H7 (cell line): Measurements from ENCODE around the gene F11R. TPM values are rescaled to one million over a fixed set of nuclear protein-coding genes. Genes with fewer than 3 reads are reported as not detected.
A peak's percentile ranks its signal among the peaks of the same experiment; 100 is the strongest.

Source experiments
- DNase-seq: peaks from one replicate; pipeline ENCODE4 v3.0.0; 2012
- H3K27me3 ChIP-seq: 2 replicates; pipeline ENCODE4 v1.6.0; 2011; ENCODE audit warnings: mild to moderate bottlenecking, low read length; ENCODE audit not compliant: control insufficient read depth, insufficient read depth
- H3K36me3 ChIP-seq: replicated peaks from 2 replicates; pipeline ENCODE4 v1.5.1; 2011; ENCODE audit warnings: low read length; ENCODE audit not compliant: control insufficient read depth, insufficient read depth
- H3K4me3 ChIP-seq: 2 replicates; pipeline ENCODE4 v1.5.1; 2011; ENCODE audit warnings: low read depth, mild to moderate bottlenecking, control low read depth, low read length, moderate library complexity; ENCODE audit not compliant: insufficient read depth
- total RNA-seq: library from RNA; depleted of rRNA; stranded (reverse); fragments of >200 nt; shearing (Covaris generic); gene quantifications from 2 replicates; pipeline ENCODE4 v1.2.3, GENCODE V29; 2014

Gene F11R
- total RNA-seq, 1 experiment from 2014 or later: 211 TPM

DNA sequence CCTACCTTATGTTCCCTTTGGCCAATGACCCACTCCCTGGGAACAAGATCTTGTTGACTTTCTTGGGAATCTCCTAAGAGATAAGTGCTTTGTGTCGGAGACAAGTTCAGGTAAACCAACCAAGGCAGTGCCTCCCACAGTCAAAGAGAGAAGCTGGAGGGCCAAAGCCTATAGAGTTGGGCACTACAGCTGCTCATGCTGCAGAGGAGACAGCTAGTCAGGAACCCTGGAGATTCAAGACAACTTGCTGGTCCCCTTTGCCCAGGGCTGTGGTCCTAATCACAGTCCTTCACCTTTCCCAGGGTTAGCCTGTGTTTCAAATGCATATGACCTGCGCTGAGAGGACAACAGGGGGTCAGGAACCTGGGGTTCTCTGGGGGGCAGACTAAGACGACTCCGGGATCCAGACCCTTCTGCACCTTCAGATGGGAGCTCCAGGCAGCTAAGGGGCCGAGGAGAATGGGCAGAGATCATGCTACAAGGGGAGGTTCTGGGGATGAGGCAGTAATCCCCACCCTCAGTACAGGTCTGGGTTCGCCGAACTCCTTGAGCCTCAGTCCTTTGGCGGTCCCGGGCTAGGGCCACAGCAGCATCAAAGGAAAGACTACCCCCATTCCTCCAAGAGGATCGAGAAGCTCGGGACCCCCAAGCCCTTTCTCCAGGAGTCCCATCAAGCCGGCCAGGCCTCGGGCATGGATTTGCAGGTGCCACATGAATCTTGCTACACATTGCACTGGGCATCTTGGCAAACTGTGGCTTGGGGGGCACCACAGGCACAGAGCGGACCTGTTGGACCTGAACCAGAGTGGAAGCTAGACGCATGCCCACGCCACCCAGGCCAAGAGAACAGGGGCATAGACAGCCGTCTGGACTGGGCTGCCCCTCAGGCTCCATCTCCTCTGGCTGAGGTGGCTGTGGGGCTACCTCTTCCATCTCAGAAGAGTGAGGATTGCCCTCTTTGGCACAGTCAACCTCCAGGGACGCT is 26.8 kb upstream of the F11R start:
- Histone ChIP-seq H3K27me3 (peaks cover 2% of the 10 kb centered on the region; the same call in 1 of the 2 replicates), H3K4me3 (no peak overlapping the region), H3K36me3 (peaks cover under 1% of the 10 kb centered on the region; the same call in 1 of the 2 replicates)
- no peak for DNase-seq

DNA sequence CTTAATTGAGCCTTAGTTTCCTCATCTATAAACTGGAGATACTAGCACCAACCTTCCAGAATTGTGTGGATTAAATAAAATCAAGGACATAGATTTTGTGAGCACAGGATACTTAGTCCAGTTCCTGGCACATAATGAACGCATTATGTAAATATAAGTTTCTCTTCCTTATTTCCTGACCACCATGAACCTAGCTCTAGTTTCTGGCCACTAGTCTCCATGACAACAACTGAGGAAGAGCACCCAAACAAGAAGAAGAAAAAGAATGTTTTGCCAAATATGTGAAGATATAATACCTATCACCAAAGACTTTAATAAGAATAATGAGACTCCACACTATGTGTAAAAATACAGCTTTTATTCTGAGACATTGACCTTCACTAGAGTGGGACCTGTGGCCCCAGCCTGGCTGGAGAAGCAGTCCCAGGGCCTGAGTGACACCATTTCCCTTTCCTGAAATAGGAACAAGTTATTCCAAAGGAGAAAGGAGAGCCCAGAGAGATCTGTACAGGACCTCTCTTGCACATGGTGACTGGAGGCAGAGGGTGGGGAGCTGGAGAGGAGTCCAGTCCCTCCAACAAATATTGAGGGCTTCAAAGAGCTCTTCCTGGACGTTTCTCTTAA is 25.8 kb upstream of the F11R start:
- Histone ChIP-seq H3K4me3 (peak overlapping the region; percentile 95; the same call in 1 of the 2 replicates), H3K36me3 (peaks cover 5% of the 10 kb centered on the region), H3K27me3 (peaks cover 2% of the 10 kb centered on the region; the same call in 1 of the 2 replicates)
- no peak for DNase-seq

DNA sequence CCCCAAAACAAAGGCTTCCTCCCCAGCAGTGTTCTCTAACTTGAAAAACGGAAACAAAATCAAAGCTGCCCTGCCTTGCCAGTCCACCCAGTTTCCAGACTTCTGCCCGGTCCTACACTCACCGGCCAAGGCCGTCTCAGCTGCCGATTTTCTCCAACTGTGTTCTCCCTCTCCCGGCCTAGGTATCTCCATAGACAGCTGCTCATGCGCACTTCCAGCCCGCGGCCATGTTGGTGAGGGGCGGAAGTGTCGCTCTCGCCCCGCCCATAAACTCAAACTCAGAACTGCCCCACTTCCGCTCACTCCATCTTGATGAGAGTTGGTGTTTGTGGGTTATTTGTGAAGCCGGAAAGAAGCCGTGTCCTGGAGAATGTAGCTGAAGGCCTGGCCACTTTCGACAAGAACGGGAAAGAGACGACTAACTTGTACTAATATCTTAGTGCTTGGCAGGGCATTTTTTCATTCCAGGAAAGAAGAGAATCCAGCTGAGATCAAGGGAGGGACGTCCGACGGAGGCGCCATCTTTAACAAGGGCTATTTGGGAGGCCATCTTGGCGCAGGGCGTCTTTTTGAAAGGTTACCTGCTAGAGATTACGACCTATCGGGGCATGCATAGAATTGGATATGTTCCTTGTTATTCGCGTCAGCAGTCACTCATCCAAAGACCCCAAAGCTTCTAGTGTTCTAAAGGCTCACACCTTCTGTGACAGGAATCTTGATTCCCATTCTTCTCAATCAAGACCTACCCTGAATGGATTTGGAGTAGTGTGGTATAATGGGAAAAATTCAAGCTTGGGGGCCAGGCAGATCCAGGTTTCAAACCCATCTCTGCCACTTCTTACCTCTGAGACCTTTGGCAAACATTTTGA is 25.0 kb upstream of the F11R start, which contains the start of gene USF1:
Gene USF1, minus strand, starts transcription at position 242 of the 869 bp plus-strand sequence. CDS start 2,702 bp downstream, outside the sequence.
- H3K4me3 ChIP-seq: peak within 1 kb of the TSS; percentile 95
- peaks cover 2% of the 10 kb centered on the region; the same call in 1 of the 2 replicates for H3K27me3 ChIP-seq
- peaks cover 8% of the 10 kb centered on the region for H3K36me3 ChIP-seq
- DNase-seq: peak; percentile 95

DNA sequence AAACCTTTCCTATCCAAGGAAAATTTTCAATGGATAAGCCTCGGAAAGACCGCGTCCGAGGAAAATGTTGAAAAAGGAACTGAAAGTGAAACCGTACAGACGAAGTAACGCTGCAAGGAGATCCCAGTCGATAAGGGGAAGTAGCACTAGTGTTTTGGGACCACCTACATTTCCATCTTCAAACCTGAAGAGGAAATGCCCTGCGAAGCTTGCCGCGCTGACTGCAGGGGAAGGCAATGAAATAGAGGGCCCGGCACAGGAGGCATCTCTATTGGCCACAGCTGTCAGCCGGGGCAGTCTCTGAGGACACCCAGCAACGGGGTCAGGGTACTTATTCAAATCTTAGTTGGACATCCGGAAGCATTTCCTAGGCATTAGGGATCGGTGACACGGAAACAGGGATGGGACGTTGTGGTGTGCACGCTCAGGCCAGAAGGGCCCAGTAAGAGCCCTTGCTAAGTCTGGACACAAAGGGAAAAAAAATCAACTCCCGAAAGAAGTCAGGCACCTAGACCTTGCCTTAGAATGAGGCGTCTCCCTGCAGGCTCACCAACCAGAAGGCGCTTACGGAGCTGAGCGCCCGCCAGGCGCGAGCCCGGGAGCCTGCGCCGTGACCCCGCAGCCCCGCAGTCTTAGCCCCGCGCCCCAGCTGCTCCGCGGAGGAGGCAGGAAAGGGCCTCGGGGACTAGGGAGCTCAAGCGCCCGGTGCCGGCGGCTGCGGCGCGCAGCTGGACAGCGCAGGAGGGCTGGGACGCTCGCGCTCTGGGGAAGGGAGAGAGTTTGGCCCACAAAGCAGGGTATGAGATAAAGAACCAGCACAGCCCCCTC is 24.2 kb upstream of the F11R start:
- H3K4me3 ChIP-seq: peak overlapping the region; percentile 95
- DNase-seq: peak; percentile 82
- H3K27me3 ChIP-seq: peaks cover 2% of the 10 kb centered on the region; the same call in 1 of the 2 replicates
- H3K36me3 ChIP-seq: peaks cover 15% of the 10 kb centered on the region

DNA sequence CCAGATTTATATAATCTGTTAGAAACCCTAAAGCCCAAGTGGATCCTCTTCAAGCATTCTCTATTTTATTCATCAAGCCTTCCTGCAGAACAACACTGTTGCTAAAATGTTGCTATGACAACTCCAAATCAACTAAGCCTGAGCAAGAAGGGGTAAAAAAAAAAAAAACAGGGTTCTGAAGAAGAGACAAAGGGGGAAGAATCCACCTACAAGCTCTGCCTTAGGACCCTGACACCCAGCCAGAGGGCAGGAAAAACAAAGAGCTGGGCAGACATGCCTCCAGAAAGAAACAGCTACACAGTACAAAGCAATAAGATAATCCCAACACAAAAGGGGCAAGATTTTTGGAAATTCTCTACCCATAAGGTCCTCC is 23.6 kb upstream of the F11R start:
- Histone ChIP-seq H3K36me3 (peaks cover 21% of the 10 kb centered on the region), H3K27me3 (peaks cover 2% of the 10 kb centered on the region; the same call in 1 of the 2 replicates), H3K4me3 (peak overlapping the region; percentile 95)
- no peak for DNase-seq

DNA sequence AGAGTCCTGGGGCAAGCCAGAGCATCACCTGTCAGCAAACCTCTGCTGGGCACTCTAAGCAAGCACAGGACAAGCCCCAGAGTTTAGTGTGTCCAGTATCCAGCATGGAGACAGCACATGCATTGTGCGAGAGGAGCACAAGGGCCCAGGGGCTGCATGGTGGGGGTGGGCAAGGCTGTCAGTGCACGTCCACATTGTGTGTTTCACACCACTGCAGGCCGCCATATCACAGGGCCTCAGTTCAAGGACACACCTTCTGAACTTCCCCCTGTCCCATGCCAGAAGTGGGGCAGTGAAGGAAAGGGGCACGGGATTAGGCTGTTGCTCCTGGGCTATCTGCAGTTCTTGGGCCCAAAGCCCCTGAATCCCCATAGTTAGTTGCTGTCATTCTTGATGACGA is 18.6 kb upstream of the F11R start:
- DNase-seq: no peak
- H3K36me3 ChIP-seq: peaks cover 23% of the 10 kb centered on the region
- H3K27me3 ChIP-seq: no peaks in the 10 kb centered on the region
- no peak overlapping the region for H3K4me3 ChIP-seq

DNA sequence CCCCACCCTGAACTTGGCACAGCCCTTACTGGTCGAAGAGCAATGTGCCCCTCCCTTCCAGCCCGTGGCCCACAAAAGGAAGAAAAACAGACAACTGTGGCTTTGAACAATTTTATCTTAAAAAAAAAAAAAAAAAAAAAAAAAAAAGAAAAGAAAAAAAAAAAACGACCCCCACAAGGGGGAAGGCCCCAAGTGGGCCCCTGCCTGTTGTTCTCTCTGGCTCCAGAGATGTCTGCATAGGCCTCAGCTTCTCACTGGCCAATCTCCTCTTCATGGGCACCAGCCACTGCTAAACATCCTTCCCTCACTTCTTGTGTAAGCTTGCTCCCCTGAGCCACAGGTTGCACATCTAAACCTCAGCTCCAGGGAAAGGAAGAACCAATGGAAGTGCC is 18.2 kb upstream of the F11R start:
- Histone ChIP-seq H3K36me3 (peaks cover 23% of the 10 kb centered on the region), H3K4me3 (peak overlapping the region; percentile 90), H3K27me3 (no peaks in the 10 kb centered on the region)
- no peak for DNase-seq

DNA sequence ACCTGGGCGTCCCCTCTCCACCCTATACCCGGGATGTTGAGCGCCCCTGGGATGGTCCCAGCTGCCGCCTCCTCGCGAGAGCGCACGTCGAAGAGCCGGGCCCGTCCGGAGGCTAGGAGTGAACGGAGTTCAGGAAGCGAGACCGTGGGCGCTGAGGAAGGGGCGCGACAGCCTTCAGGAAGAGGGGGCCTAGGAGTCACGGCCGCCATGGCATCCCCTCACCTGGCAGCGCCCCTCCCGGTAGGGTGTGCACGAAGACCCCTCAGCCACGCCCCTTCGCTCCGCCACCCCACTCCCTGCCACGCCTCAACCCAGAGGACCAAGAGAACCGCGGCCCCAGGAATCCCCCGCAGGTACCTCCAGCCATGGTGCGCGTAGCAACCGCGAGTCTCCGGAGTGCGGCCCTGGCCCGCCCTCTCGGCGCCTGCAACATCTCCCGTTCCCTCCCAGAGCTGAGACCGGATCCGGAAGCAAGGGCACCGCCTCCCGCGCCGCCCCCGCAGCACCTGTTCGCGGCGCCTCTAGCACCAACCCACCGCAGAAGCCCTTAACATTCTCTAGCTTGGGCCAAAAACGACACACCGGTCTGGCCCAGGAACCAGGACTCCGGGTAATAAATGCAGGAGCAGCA is 17.7 kb upstream of the F11R start, which contains the start of gene TSTD1:
Gene TSTD1, minus strand, starts transcription at position 442 of the 631 bp plus-strand sequence. Its CDS starts 75 bp downstream, at position 367.
- H3K36me3 ChIP-seq: peaks cover 23% of the 10 kb centered on the region
- DNase-seq: peak; percentile 92
- H3K4me3 ChIP-seq: peak within 1 kb of the TSS; percentile 90
- H3K27me3 ChIP-seq: no peaks in the 10 kb centered on the region

DNA sequence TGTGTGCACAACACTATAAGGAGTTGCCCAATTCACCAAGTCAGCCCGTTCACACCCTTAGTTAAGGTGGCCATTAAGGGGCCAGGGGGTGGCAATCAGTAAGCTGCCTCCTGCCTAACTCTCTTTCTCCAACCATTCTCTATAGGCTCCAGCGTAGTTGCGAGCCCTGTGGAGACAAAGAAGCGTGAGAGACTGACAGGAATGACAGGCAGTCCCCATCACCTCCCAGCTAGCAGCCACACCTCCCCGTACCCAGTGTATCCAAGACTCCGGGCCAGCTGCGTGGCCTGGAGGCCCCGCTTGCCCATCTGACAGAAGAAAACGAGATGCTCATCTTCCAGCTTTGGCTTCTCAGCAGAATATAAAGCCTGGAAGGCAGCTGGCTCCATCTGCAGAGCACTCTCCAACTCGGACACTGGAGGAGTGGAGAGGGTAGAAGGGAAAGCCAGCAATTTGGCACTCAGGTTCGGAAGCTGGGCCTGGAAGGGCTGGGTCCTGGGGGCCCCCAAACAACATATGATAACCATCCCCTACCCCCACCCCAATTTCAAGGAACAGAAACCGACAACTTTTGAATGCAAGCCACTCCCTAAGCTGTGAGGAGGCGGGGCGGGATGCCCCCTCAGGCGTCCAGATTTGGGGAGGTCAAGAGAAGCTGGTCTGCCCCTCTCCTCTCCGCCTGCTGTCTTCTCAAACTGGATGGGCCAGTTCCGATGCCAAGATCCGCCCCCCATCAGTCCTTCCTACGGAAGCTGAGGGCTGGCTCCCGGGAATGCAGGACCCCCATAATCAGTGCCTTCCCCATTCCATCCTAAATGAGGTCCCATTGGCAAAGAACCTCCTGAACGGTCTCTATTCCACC is 16.9 kb upstream of the F11R start:
- no peaks in the 10 kb centered on the region for H3K27me3 ChIP-seq
- peak; percentile 51 for DNase-seq
- peak overlapping the region; percentile 90 for H3K4me3 ChIP-seq
- peaks cover 23% of the 10 kb centered on the region for H3K36me3 ChIP-seq

DNA sequence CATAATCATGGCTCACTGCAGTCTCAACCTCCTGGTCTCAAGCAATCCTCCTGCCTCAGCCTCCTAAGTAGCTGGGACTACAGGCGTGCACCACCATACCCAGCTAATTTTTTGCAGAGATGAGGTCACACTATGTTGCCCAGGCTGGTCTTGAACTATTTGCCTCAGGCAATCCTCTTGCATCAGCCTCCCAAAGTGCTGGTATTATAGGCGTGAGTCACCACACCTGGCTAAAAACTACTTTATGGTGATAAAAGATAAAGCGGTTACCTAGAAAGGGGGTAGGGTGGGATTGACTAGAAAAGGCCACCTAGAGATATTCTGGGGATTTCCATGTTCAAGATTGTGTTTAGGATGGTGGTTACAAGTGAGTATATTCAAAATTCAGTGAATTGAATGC is 12.8 kb upstream of the F11R start:
- Histone ChIP-seq H3K36me3 (no peaks in the 10 kb centered on the region; the same call in 1 of the 2 replicates), H3K4me3 (no peak overlapping the region), H3K27me3 (no peaks in the 10 kb centered on the region)
- DNase-seq: no peak

DNA sequence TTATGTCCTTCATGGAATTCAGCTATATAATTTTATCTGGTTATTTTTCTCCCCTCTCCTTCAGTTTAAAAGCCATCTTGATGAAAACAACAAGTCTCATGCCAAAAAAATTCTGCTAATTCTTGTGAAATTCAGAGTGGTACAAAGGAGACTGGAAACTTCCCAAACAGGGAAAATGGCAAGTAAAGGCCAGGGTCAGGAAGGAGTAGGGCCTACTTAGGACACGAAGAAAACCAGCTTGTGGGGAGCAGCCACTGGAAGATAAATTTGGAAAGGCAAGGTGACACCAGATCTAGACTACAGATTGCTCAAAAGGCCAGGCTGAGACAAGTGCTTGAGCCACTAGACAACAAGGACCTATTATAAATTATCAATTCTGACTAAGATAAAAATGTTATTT is 11.5 kb upstream of the F11R start:
- no peaks in the 10 kb centered on the region for H3K27me3 ChIP-seq
- no peak for DNase-seq
- H3K4me3 ChIP-seq: no peak overlapping the region
- H3K36me3 ChIP-seq: no peaks in the 10 kb centered on the region; the same call in 1 of the 2 replicates

DNA sequence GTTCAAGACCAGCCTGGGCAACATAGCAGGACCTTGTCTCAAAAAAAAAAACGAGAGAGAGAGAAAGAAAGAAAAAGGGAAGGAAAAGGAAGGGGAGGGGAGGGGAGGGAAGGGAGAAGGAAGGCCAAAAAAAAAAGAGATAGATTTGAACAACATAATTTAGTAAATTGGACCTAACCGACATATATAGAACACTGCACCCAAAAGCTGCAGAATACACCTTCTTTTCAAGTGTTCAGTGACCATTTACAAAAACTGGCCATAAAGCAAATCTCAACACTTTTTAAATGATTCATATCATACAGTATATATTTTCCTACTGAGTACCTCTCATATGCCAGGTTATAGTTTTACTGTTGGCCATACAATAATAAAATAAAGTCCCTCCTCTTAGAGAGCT is 10.9 kb upstream of the F11R start:
- Histone ChIP-seq H3K36me3 (no peaks in the 10 kb centered on the region), H3K4me3 (no peak overlapping the region), H3K27me3 (no peaks in the 10 kb centered on the region)
- no peak for DNase-seq
